ENCODE data around the gene URAD.

GRCh38 chr13:27978301-27978968 is 10.1 kb downstream of the URAD start:
- TF ChIP-seq, protein P1, sequence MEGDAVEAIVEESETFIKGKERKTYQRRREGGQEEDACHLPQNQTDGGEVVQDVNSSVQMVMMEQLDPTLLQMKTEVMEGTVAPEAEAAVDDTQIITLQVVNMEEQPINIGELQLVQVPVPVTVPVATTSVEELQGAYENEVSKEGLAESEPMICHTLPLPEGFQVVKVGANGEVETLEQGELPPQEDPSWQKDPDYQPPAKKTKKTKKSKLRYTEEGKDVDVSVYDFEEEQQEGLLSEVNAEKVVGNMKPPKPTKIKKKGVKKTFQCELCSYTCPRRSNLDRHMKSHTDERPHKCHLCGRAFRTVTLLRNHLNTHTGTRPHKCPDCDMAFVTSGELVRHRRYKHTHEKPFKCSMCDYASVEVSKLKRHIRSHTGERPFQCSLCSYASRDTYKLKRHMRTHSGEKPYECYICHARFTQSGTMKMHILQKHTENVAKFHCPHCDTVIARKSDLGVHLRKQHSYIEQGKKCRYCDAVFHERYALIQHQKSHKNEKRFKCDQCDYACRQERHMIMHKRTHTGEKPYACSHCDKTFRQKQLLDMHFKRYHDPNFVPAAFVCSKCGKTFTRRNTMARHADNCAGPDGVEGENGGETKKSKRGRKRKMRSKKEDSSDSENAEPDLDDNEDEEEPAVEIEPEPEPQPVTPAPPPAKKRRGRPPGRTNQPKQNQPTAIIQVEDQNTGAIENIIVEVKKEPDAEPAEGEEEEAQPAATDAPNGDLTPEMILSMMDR (IDR thresholded peaks at IDR 0.05; ENCODE audit: low read depth, low read length) = no peak
- TF ChIP-seq EZH2phosphoT487 (IDR thresholded peaks at IDR 0.05; ENCODE audit: low read depth) = no peak
